Measurements from ENCODE around the gene TMEM132E.

Gene TMEM132E

DNA sequence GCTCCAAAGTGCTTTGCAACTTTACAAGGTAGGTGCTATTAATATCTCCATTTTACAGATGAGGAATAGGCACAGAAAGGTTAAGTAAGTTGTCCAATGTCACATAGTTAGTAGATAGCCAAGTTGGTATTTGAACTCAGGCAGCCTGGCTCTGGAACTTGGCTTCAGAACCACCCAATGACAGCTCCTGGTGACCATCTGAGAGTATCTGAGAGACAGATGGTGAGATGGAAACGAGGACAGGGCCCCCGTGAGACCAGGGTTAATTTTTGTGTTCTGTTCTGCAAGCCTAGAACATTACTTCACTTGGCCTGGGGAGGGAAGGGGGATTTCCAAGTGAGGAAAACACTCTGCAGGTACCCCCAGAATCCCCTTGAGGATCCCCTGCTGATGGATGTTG is 9.8 kb upstream of the TMEM132E start:
- H3K4me3 ChIP-seq (ENCODE audit: low read depth, low read length), result no peak overlapping the region
- TF ChIP-seq, protein P1, sequence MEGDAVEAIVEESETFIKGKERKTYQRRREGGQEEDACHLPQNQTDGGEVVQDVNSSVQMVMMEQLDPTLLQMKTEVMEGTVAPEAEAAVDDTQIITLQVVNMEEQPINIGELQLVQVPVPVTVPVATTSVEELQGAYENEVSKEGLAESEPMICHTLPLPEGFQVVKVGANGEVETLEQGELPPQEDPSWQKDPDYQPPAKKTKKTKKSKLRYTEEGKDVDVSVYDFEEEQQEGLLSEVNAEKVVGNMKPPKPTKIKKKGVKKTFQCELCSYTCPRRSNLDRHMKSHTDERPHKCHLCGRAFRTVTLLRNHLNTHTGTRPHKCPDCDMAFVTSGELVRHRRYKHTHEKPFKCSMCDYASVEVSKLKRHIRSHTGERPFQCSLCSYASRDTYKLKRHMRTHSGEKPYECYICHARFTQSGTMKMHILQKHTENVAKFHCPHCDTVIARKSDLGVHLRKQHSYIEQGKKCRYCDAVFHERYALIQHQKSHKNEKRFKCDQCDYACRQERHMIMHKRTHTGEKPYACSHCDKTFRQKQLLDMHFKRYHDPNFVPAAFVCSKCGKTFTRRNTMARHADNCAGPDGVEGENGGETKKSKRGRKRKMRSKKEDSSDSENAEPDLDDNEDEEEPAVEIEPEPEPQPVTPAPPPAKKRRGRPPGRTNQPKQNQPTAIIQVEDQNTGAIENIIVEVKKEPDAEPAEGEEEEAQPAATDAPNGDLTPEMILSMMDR (IDR thresholded peaks at IDR 0.05; ENCODE audit: low read depth, low read length), result no peak

GRCh38 chr17:34570506-34570905 is 8.9 kb upstream of the TMEM132E start:
- TF ChIP-seq, protein P1 (IDR thresholded peaks at IDR 0.05; ENCODE audit: low read depth, low read length), result no peak
- H3K4me3 ChIP-seq (ENCODE audit: low read depth, low read length), result no peak overlapping the region

- TF ChIP-seq, protein P1 (IDR thresholded peaks at IDR 0.05; ENCODE audit: low read depth, low read length), result no peak
- H3K4me3 ChIP-seq (ENCODE audit: low read depth, low read length), result no peak overlapping the region
Observed at GRCh38 chr17:34571428-34572130, 7.8 kb upstream of the TMEM132E start.

- TF ChIP-seq, protein P1 (IDR thresholded peaks at IDR 0.05; ENCODE audit: low read depth, low read length), result no peak
- no peak overlapping the region for H3K4me3 ChIP-seq (ENCODE audit: low read depth, low read length)
Observed at GRCh38 chr17:34572483-34572882, 6.9 kb upstream of the TMEM132E start.

DNA sequence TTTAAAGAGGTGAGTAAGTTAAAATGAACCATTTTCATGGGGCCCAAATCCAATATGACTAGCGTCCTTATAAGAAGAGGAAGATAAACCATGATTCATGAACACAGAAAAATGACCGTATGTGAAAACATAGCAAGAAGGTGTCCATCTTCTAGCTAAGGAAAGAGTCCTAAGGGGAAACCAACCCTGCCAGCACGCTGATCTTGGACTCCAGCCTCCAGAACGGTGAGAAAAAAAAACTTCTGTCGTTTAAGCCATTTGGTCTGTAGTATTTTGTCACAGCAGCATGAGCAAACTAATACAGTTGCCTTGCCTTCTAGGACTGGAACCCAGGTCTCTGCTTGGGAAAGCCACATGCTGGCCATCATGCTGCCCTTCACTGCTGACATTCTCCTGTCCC is 4.2 kb upstream of the TMEM132E start:
- no peak overlapping the region for H3K4me3 ChIP-seq (ENCODE audit: low read depth, low read length)
- TF ChIP-seq, protein P1 (IDR thresholded peaks at IDR 0.05; ENCODE audit: low read depth, low read length), result no peak

GRCh38 chr17:34578016-34578415 is 1.4 kb upstream of the TMEM132E start:
- TF ChIP-seq, protein P1 (IDR thresholded peaks at IDR 0.05; ENCODE audit: low read depth, low read length), result no peak
- H3K4me3 ChIP-seq (ENCODE audit: low read depth, low read length), result no peak overlapping the region

- no peak overlapping the region for H3K4me3 ChIP-seq (ENCODE audit: low read depth, low read length)
- TF ChIP-seq, protein P1 (IDR thresholded peaks at IDR 0.05; ENCODE audit: low read depth, low read length), result no peak
Observed at GRCh38 chr17:34578656-34579016, 746 bp upstream of the TMEM132E start.

Measured in WI38 (cell line).